Measurements from ENCODE around the gene JHY. TPM values are rescaled to one million over a fixed set of nuclear protein-coding genes. Genes with fewer than 3 reads are reported as not detected.
A peak's percentile ranks its signal among the peaks of the same experiment; 100 is the strongest.

JHY gene
- total RNA-seq, 1 donor from 2014 or later: 6.3 TPM

DNA sequence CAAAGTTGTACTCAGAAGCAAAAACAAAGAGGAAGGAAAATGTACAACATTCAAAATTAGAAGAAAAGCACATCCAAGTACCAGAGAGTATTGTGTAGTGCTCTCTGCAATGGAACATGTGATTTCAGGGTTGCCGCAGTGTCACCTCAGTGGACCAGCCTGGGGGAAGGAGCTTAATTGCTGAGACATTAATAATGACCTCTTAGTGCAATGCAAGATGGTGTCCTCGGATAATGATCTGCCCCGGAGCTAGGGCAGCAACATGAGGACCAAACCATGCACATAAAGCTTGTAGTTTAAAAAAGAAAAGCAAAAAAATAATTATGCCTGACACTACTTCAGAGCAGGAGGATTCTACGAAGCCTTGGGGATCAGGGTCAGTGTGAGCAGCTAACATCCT lies 11.3 kb upstream of the JHY start:
- DNase-seq (ENCODE audit: low spot score): no peak

DNA sequence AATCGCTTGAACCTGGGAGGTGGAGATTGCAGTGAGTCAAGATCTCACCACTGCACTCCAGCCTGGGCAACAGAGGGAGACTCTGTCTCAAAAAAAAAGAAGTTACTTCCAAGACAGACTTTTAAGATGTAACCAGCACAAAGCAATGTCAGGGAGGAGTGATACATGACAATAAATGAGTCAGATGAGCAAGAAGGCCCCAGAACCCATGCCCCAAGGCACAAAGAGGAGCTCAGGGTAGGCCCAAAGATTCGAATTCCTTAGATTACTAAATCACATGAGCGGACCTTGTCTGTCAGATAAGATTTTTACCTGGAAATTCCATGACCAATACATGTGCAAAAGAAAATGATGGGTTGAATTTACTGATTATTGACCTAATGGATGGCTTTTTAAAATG lies 10.5 kb upstream of the JHY start:
- DNase-seq (ENCODE audit: low spot score): no peak

DNA sequence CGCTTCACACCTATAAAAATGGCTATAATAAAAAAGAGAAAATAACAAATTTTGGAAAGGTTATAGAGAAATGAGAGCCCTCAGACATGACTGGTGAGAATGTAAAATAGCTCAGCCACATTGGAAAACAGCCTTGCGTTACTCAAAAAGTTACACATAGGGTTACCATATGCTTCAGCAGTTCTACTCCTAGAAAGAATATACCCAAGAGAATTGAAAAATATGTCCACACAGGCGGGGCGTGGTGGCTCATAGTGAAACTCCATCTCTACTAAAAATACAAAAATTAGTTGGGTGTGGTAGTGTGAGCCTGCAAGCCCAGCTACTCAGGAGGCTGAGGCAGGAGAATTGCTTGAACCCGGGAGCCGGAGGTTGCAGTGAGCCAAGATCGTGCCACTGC lies 7.6 kb upstream of the JHY start:
- no peak for DNase-seq (ENCODE audit: low spot score)

- no peak for DNase-seq (ENCODE audit: low spot score)
These were observed 4.8 kb upstream of the JHY start for GRCh38 chr11:122877732-122878131.

- no peak for DNase-seq (ENCODE audit: low spot score)
These were observed 2.8 kb upstream of the JHY start for GRCh38 chr11:122879785-122880184.

GRCh38 chr11:122882857-122883645 lies 492 bp downstream of the JHY start:
- no peak for DNase-seq (ENCODE audit: low spot score)

GRCh38 chr11:122883646-122883979 lies 1.1 kb downstream of the JHY start:
- DNase-seq (ENCODE audit: low spot score): peak; percentile 89

GRCh38 chr11:122888162-122888561 lies 5.6 kb downstream of the JHY start:
- DNase-seq (ENCODE audit: low spot score): no peak

DNA sequence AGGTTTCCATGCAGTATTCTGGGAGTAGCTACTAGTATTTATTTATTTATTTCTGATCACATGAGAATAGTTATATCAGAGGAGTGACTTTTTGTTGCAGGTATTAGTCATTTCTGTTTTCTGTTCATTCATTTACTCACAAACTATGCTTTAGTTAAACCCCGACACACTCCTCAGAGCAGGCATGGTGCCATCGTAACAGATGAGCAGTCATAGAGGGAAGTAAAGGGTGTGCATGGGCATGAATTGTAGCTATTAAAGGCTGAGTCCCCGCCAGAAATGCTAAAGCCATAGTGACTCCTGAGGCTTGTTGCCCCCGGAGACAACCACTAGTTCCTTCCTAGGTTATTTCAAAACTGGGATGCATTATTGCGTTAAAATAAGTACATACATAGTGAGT lies 10.6 kb downstream of the JHY start:
- no peak for DNase-seq (ENCODE audit: low spot score)

DNA sequence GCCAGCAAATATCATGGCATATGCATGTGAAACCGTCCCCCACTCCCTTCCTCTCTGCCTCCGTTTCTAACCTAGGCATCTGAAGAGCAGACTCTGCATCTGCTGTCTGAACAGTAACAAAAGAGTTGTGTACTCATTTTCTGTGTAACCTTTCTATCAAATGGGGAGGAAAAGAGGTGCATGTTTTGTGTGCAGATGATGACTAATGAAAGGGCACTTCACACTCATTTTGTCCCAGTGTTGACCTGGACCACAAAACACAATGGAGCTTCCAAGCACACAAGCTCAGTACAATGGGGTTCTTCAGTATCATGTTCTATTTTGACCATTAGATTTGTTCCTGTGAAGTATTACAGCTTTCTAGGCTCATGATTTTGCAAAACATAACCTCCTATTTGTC lies 13.0 kb downstream of the JHY start:
- no peak for DNase-seq (ENCODE audit: low spot score)

DNA sequence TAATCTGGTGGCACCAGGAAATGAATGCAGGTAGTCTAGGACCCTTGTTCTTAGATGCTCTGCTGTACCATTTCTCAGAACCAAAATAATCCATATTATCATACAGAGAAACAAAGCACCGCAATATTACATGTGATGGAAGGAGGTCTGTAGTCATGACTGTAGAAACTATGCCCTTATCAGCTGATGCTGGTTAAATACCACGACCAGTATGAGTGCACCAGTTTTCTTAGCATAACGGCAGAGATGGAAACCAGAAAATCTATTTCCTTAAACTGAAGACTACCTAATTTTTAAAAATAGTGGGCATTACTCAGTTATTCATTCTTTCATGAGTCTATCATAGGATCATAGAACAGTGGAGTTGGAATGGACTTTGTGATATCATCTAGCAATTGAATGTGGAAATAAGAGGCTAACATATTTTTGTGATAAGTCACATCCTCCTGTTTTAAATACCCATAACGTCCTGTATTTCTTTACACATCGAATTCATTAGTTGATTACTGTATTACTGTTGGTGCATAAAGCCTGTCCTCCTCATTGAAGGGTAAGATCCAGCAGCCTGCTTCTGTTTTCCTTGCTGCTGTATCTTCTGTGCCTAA lies 15.1 kb downstream of the JHY start:
- no peak for DNase-seq (ENCODE audit: low spot score)

DNA sequence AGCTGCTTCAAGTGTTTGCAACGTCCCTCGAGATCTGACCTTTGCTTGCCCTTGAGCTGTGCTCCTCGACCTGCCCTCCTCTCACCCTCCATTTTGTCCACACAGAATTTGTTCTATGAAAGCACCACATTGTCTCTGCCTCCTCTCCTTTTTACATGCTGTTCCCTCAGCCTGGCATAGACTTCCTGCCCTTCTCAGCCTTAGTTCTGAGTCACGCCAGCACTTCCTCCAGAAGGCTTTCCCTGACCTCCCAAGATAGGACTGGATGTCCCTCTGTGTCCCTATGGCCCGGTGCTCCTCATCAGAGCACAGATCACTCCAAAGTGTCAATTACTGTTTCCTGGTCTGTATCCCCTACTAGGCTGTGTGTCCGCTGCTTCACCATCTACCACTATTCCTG lies 16.2 kb downstream of the JHY start:
- no peak for DNase-seq (ENCODE audit: low spot score)

DNA sequence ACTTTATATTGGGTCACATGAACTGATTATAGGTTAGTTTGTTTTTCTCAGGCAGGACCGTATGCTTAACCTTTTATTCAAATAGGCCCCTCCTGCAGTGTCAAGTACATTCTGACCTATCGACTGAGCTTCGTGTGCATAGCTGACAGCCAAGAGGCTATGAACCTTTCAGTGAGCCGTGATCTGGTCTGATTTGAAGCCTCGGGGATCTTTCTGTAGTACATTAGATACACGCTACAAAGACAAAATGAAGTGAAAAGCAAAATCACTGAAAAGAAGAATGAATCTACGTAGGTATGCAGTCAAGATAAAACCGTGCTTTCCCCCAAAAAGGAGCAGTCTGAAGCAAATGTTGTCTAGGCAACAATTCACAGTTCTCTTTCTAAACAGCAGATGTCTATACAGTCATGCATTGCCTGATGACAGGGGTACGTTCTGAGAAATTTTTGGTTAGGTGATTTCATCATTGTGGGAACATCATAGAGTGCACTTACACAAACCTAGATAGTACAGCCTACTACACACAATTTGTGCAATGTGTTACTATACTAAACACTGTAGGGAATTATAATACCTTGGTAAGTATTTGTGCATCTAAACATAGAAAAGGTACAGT lies 18.1 kb downstream of the JHY start:
- DNase-seq (ENCODE audit: low spot score): no peak

- no peak for DNase-seq (ENCODE audit: low spot score)
These were observed 20.4 kb downstream of the JHY start for GRCh38 chr11:122902951-122903350.

GRCh38 chr11:122910775-122911174 lies 28.2 kb downstream of the JHY start:
- peak; percentile 22 for DNase-seq (ENCODE audit: low spot score)

DNA sequence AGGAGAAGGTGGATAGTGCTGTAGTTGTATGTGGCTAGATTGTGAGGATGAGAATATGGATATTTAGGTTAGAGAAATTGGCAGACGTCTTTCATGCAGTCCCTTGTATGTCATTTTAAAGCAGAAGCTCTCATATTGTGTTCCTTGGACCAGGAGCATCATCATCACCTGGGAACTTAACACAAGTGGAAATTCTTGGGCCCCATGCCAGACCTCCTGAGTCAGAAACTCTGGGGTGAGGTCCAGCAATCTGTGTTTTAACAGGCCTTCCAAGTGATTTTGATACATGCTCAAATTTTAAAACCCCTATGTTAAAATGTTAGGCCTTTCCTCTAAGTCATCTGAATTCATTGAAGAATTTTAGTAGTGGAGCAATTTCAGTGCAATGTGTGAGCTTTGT lies 34.8 kb downstream of the JHY start:
- no peak for DNase-seq (ENCODE audit: low spot score)

DNA sequence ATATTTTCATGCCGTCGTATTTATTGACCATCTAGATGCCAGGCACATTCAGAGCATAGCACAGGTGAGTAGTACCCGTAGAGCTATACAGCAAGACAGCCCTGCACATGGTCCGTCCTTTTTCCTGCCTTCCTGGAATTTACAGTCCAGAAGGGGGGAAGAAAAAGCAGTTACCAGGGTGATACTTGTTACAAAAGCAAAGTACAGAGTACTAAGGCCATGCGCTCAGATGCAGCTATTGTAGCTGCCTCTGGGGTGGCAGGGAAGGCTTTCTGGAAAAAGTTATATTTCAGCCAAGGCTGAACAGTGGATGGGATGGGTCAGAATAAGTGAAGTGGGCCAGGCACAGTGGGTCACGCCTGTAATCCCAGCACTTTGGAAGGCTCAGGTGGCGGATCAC lies 36.2 kb downstream of the JHY start:
- DNase-seq (ENCODE audit: low spot score): no peak

DNA sequence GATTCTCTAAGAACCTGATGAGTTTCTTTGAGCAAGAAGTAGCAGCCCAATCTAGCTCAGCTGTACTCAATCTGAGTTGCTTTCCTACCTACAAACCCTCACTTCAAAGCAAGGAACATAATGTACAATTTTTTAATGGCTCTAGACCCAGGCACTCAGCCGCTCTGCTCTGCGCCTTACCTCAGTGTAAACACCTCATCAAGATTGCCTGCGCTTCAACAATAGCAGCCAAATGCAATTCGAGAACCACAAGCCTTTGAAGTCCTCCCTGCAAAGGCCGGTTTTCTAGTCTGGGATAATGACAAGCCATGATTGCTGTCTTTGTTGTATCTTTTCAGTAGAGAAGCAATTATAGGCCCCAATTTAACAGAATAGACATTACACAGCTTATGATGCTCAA lies 38.0 kb downstream of the JHY start:
- DNase-seq (ENCODE audit: low spot score): no peak

- no peak for DNase-seq (ENCODE audit: low spot score)
These were observed 40.3 kb downstream of the JHY start for GRCh38 chr11:122922893-122923292.

DNA sequence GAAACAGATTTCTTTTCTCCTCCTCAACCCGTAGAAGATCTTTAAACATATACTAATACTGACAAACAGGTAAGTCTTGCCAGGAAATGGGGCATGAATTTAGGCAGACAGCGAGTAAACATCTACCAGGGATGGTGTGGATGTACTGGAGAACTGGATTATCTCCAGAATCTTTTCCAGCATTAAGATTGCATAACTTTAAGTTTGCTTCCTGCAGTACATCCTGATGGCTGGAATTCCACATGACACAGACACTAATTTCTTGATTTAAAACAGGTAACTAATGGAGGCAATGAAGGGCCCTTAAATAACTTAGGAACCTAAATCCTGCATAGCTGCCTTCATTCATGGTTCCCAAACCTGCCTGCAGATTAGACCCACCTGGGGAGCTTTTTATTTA lies 40.7 kb downstream of the JHY start:
- DNase-seq (ENCODE audit: low spot score): peak; percentile 9

- DNase-seq (ENCODE audit: low spot score): no peak
These were observed 49.0 kb downstream of the JHY start for GRCh38 chr11:122931510-122931909.

GRCh38 chr11:122933416-122933815 lies 50.9 kb downstream of the JHY start:
- no peak for DNase-seq (ENCODE audit: low spot score)

GRCh38 chr11:122937983-122938382 lies 55.4 kb downstream of the JHY start:
- DNase-seq (ENCODE audit: low spot score): no peak
